ENCODE measurements around the gene EFCAB13.

Gene EFCAB13

GRCh38 chr17:47324224-47325020 is 667 bp downstream of the EFCAB13 start:
- Histone ChIP-seq H3K79me2 (ENCODE audit: insufficient read depth, low read depth) (no peaks in the 10 kb centered on the region), H3K4me2 (peak overlapping the region; percentile 93), H3K27me3 (ENCODE audit: insufficient read depth, low read depth) (no peaks in the 10 kb centered on the region), H3K4me1 (ENCODE audit: low read depth, poor library complexity, severe bottlenecking) (no peaks in the 10 kb centered on the region), H3K36me3 (ENCODE audit: insufficient read depth) (no peaks in the 10 kb centered on the region), H2AFZ (ENCODE audit: low read depth) (peak overlapping the region; percentile 87), H4K20me1 (ENCODE audit: insufficient read depth) (no peaks in the 10 kb centered on the region), H3K9ac (peak overlapping the region; percentile 61; the same call in 1 of the 2 replicates), H3K4me3 (IDR thresholded peaks at IDR 0.05; ENCODE audit: insufficient read depth, low read depth, low read length) (no peak overlapping the region), H3K27ac (peak overlapping the region; percentile 54)
- TF ChIP-seq, protein P1, sequence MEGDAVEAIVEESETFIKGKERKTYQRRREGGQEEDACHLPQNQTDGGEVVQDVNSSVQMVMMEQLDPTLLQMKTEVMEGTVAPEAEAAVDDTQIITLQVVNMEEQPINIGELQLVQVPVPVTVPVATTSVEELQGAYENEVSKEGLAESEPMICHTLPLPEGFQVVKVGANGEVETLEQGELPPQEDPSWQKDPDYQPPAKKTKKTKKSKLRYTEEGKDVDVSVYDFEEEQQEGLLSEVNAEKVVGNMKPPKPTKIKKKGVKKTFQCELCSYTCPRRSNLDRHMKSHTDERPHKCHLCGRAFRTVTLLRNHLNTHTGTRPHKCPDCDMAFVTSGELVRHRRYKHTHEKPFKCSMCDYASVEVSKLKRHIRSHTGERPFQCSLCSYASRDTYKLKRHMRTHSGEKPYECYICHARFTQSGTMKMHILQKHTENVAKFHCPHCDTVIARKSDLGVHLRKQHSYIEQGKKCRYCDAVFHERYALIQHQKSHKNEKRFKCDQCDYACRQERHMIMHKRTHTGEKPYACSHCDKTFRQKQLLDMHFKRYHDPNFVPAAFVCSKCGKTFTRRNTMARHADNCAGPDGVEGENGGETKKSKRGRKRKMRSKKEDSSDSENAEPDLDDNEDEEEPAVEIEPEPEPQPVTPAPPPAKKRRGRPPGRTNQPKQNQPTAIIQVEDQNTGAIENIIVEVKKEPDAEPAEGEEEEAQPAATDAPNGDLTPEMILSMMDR (conservative IDR thresholded peaks at IDR 0.05; ENCODE audit: low read depth, low read length) = no peak

DNA sequence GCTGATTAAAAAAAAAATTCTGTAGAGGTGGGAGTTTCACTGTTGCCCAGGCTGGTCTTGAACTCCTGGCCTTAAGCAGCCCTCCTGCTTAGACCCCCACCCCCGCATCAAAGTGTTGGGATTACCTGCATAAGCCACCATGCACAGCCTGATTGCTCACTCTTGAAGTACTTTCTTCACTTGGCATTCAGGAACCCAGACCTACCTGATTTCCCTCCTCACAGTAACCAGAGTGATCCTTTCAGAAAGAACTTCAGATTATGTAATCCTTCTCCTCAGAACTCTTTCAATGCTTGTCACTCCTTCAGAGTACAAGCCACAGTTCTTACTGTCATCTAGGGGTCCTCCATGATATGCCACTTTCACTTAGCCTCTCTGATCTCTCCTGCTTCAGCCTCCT is 1.4 kb downstream of the EFCAB13 start:
- no peaks in the 10 kb centered on the region for H4K20me1 ChIP-seq (ENCODE audit: insufficient read depth)
- H3K4me1 ChIP-seq (ENCODE audit: low read depth, poor library complexity, severe bottlenecking) = no peaks in the 10 kb centered on the region
- no peak overlapping the region for H3K4me3 ChIP-seq (IDR thresholded peaks at IDR 0.05; ENCODE audit: insufficient read depth, low read depth, low read length)
- TF ChIP-seq, protein P1 (conservative IDR thresholded peaks at IDR 0.05; ENCODE audit: low read depth, low read length) = no peak
- H3K9ac ChIP-seq = no peak overlapping the region; the same call in 1 of the 2 replicates
- H3K79me2 ChIP-seq (ENCODE audit: insufficient read depth, low read depth) = no peaks in the 10 kb centered on the region
- H3K36me3 ChIP-seq (ENCODE audit: insufficient read depth) = no peaks in the 10 kb centered on the region
- H3K27ac ChIP-seq = no peak overlapping the region
- H2AFZ ChIP-seq (ENCODE audit: low read depth) = peak overlapping the region; percentile 87; the same call in 1 of the 2 replicates
- peak overlapping the region; percentile 93; the same call in 1 of the 2 replicates for H3K4me2 ChIP-seq
- H3K27me3 ChIP-seq (ENCODE audit: insufficient read depth, low read depth) = no peaks in the 10 kb centered on the region

- TF ChIP-seq, protein P1 (conservative IDR thresholded peaks at IDR 0.05; ENCODE audit: low read depth, low read length) = no peak
- H3K4me3 ChIP-seq (IDR thresholded peaks at IDR 0.05; ENCODE audit: insufficient read depth, low read depth, low read length) = no peak overlapping the region
- no peak overlapping the region for H3K27ac ChIP-seq
- no peak overlapping the region for H2AFZ ChIP-seq (ENCODE audit: low read depth)
- no peaks in the 10 kb centered on the region for H3K79me2 ChIP-seq (ENCODE audit: insufficient read depth, low read depth)
- H3K9ac ChIP-seq = no peak overlapping the region
- H3K36me3 ChIP-seq (ENCODE audit: insufficient read depth) = no peaks in the 10 kb centered on the region
- no peaks in the 10 kb centered on the region for H4K20me1 ChIP-seq (ENCODE audit: insufficient read depth)
- no peak overlapping the region for H3K4me2 ChIP-seq
- no peaks in the 10 kb centered on the region for H3K4me1 ChIP-seq (ENCODE audit: low read depth, poor library complexity, severe bottlenecking)
- no peaks in the 10 kb centered on the region for H3K27me3 ChIP-seq (ENCODE audit: insufficient read depth, low read depth)
Observed at GRCh38 chr17:47330548-47330947, 6.8 kb downstream of the EFCAB13 start.

- H3K9ac ChIP-seq = no peak overlapping the region
- H3K27ac ChIP-seq = no peak overlapping the region
- no peaks in the 10 kb centered on the region for H3K27me3 ChIP-seq (ENCODE audit: insufficient read depth, low read depth)
- no peak overlapping the region for H3K4me3 ChIP-seq (IDR thresholded peaks at IDR 0.05; ENCODE audit: insufficient read depth, low read depth, low read length)
- no peak overlapping the region for H3K4me2 ChIP-seq
- H4K20me1 ChIP-seq (ENCODE audit: insufficient read depth) = no peaks in the 10 kb centered on the region
- H3K4me1 ChIP-seq (ENCODE audit: low read depth, poor library complexity, severe bottlenecking) = no peaks in the 10 kb centered on the region
- TF ChIP-seq, protein P1 (conservative IDR thresholded peaks at IDR 0.05; ENCODE audit: low read depth, low read length) = no peak
- H3K36me3 ChIP-seq (ENCODE audit: insufficient read depth) = no peaks in the 10 kb centered on the region
- H3K79me2 ChIP-seq (ENCODE audit: insufficient read depth, low read depth) = no peaks in the 10 kb centered on the region
- no peak overlapping the region for H2AFZ ChIP-seq (ENCODE audit: low read depth)
Observed at GRCh38 chr17:47332287-47332686, 8.5 kb downstream of the EFCAB13 start.

Measured in KMS-11 (cell line).